Muscle layer of colon (tissue), 2 donors: ENCODE data around the gene DMBX1.

Experiments used
- H3K27ac ChIP-seq: one replicate; pipeline ENCODE4 v1.7.0; 2013; ENCODE audit warnings: low read depth, mild to moderate bottlenecking, low read length, moderate library complexity
- H3K27me3 ChIP-seq, 2 donors: one replicate each; pipeline ENCODE4 v1.7.0; 2013; ENCODE audit warnings: low read length in 2 of 2, mild to moderate bottlenecking in 2 of 2; ENCODE audit not compliant: insufficient read depth in 2 of 2, control insufficient read depth in 1 of 2
- H3K36me3 ChIP-seq: one replicate; pipeline ENCODE4 v1.7.0; 2013; ENCODE audit warnings: mild to moderate bottlenecking, low read length; ENCODE audit not compliant: insufficient read depth
- H3K4me1 ChIP-seq: one replicate; pipeline ENCODE4 v1.7.0; 2013; ENCODE audit warnings: mild to moderate bottlenecking, low read length; ENCODE audit not compliant: insufficient read depth
- H3K4me3 ChIP-seq, 2 donors: one replicate each; pipeline ENCODE4 v1.7.0; 2013; ENCODE audit warnings: low read length in 2 of 2, low read depth in 1 of 2, mild to moderate bottlenecking in 1 of 2, moderate library complexity in 1 of 2
- H3K9ac ChIP-seq: one replicate; pipeline ENCODE4 v1.7.0; 2013; ENCODE audit warnings: low read length
- H3K9me3 ChIP-seq: one replicate; pipeline ENCODE4 v1.7.0; 2013; ENCODE audit warnings: mild to moderate bottlenecking, low read length
- donor health status: abdominal sarcoma.
- donor health status: Adenocarcinoma of cecum.

Gene DMBX1

GRCh38 chr1:46523496-46524353 is 34.1 kb downstream of the DMBX1 start:
- Histone ChIP-seq H3K9ac (no peak overlapping the region), H3K36me3 (no peaks in the 10 kb centered on the region), H3K27me3 (peaks cover 0 to 16% of the 10 kb centered on the region in 2 donors), H3K4me3 (no peak overlapping the region), H3K9me3 (no peaks in the 10 kb centered on the region), H3K4me1 (no peaks in the 10 kb centered on the region), H3K27ac (no peak overlapping the region)

GRCh38 chr1:46524843-46525242 is 35.2 kb downstream of the DMBX1 start:
- Histone ChIP-seq H3K4me1 (no peaks in the 10 kb centered on the region), H3K27me3 (peaks cover 0 to 26% of the 10 kb centered on the region in 2 donors), H3K4me3 (no peak overlapping the region), H3K9ac (no peak overlapping the region), H3K9me3 (no peaks in the 10 kb centered on the region), H3K36me3 (no peaks in the 10 kb centered on the region), H3K27ac (no peak overlapping the region)

- H3K4me1 ChIP-seq, result no peaks in the 10 kb centered on the region
- H3K27ac ChIP-seq, result no peak overlapping the region
- H3K36me3 ChIP-seq, result no peaks in the 10 kb centered on the region
- H3K27me3 ChIP-seq, result peaks cover 0 to 26% of the 10 kb centered on the region in 2 donors
- H3K9me3 ChIP-seq, result no peaks in the 10 kb centered on the region
- H3K4me3 ChIP-seq, result no peak overlapping the region
- no peak overlapping the region for H3K9ac ChIP-seq
Measured at GRCh38 chr1:46525253-46525983, 35.8 kb downstream of the DMBX1 start.

- Histone ChIP-seq H3K27me3 (peaks cover 0 to 26% of the 10 kb centered on the region in 2 donors), H3K4me1 (no peaks in the 10 kb centered on the region), H3K9ac (no peak overlapping the region), H3K9me3 (no peaks in the 10 kb centered on the region), H3K27ac (no peak overlapping the region), H3K36me3 (no peaks in the 10 kb centered on the region), H3K4me3 (no peak overlapping the region)
Measured at GRCh38 chr1:46526013-46526690, 36.5 kb downstream of the DMBX1 start.

GRCh38 chr1:46526691-46527291 is 37.2 kb downstream of the DMBX1 start:
- H3K27me3 ChIP-seq, result peaks cover 0 to 26% of the 10 kb centered on the region in 2 donors

GRCh38 chr1:46527474-46528296 is 38.0 kb downstream of the DMBX1 start:
- Histone ChIP-seq H3K4me1 (peaks cover 3% of the 10 kb centered on the region), H3K27ac (no peak overlapping the region), H3K4me3 (no peak overlapping the region), H3K9ac (no peak overlapping the region), H3K36me3 (no peaks in the 10 kb centered on the region), H3K9me3 (no peaks in the 10 kb centered on the region), H3K27me3 (peaks cover 0 to 26% of the 10 kb centered on the region in 2 donors)

More at GRCh38 chr1:46526691-46527291, 37.2 kb downstream of the DMBX1 start:
- Histone ChIP-seq H3K9me3 (no peaks in the 10 kb centered on the region), H3K4me3 (no peak overlapping the region), H3K27ac (no peak overlapping the region), H3K36me3 (no peaks in the 10 kb centered on the region), H3K4me1 (no peaks in the 10 kb centered on the region), H3K9ac (no peak overlapping the region)

GRCh38 chr1:46528297-46528955 is 38.8 kb downstream of the DMBX1 start:
- Histone ChIP-seq H3K4me3 (no peak overlapping the region), H3K4me1 (peaks cover 3% of the 10 kb centered on the region), H3K27ac (no peak overlapping the region), H3K9ac (no peak overlapping the region), H3K9me3 (no peaks in the 10 kb centered on the region), H3K36me3 (no peaks in the 10 kb centered on the region), H3K27me3 (peaks cover 0 to 26% of the 10 kb centered on the region in 2 donors)

- Histone ChIP-seq H3K4me1 (peaks cover 8% of the 10 kb centered on the region), H3K9ac (no peak overlapping the region), H3K27me3 (peaks cover 0 to 26% of the 10 kb centered on the region in 2 donors), H3K4me3 (no peak overlapping the region), H3K27ac (no peak overlapping the region), H3K36me3 (no peaks in the 10 kb centered on the region), H3K9me3 (no peaks in the 10 kb centered on the region)
Measured at GRCh38 chr1:46529031-46529630, 39.5 kb downstream of the DMBX1 start.

- Histone ChIP-seq H3K36me3 (no peaks in the 10 kb centered on the region), H3K4me3 (no peak overlapping the region), H3K9ac (no peak overlapping the region), H3K27me3 (peaks cover 0 to 26% of the 10 kb centered on the region in 2 donors), H3K9me3 (no peaks in the 10 kb centered on the region), H3K27ac (no peak overlapping the region), H3K4me1 (peaks cover 8% of the 10 kb centered on the region)
Measured at GRCh38 chr1:46530311-46530710, 40.7 kb downstream of the DMBX1 start.
